RWPE1 (cell line): ENCODE measurements around the gene ARMC2.

Experiments
- CTCF ChIA-PET: fragments of 350-600 bp; sonication (Branson Sonifier 250); formaldehyde crosslinking; extraction: SDS; loops from one replicate; lab custom pipeline; 2021; lab: Yijun Ruan, JAX
- POLR2A ChIA-PET: fragments of 400-600 bp; formaldehyde crosslinking; extraction: SDS; loops from one replicate; lab custom pipeline; 2020; ENCODE audit warnings: antibody characterized with exemption; ENCODE audit not compliant: low non-redundant PET; lab: Yijun Ruan, JAX
- DNase-seq: peaks from one replicate; pipeline ENCODE4 v3.0.0; 2012; ENCODE audit warnings: low spot score
- H3K27ac ChIP-seq: fragments of 450-650 bp; 2 replicates; pipeline ENCODE4 v1.5.1; 2017
- TF ChIP-seq, protein P1 (sequence below): fragments of 450-650 bp; conservative IDR thresholded peaks from 2 replicates; pipeline ENCODE4 v1.5.1; 2017; ENCODE audit warnings: low read depth, mild to moderate bottlenecking

Gene ARMC2

GRCh38 chr6:108895571-108895970 lies 47.3 kb downstream of the ARMC2 start:
- TF ChIP-seq, protein P1, sequence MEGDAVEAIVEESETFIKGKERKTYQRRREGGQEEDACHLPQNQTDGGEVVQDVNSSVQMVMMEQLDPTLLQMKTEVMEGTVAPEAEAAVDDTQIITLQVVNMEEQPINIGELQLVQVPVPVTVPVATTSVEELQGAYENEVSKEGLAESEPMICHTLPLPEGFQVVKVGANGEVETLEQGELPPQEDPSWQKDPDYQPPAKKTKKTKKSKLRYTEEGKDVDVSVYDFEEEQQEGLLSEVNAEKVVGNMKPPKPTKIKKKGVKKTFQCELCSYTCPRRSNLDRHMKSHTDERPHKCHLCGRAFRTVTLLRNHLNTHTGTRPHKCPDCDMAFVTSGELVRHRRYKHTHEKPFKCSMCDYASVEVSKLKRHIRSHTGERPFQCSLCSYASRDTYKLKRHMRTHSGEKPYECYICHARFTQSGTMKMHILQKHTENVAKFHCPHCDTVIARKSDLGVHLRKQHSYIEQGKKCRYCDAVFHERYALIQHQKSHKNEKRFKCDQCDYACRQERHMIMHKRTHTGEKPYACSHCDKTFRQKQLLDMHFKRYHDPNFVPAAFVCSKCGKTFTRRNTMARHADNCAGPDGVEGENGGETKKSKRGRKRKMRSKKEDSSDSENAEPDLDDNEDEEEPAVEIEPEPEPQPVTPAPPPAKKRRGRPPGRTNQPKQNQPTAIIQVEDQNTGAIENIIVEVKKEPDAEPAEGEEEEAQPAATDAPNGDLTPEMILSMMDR, result no peak
- POLR2A ChIA-PET, result no interaction called here
- H3K27ac ChIP-seq, result peak overlapping the region; percentile 48
- CTCF ChIA-PET, result no interaction called here
- no peak for DNase-seq

DNA sequence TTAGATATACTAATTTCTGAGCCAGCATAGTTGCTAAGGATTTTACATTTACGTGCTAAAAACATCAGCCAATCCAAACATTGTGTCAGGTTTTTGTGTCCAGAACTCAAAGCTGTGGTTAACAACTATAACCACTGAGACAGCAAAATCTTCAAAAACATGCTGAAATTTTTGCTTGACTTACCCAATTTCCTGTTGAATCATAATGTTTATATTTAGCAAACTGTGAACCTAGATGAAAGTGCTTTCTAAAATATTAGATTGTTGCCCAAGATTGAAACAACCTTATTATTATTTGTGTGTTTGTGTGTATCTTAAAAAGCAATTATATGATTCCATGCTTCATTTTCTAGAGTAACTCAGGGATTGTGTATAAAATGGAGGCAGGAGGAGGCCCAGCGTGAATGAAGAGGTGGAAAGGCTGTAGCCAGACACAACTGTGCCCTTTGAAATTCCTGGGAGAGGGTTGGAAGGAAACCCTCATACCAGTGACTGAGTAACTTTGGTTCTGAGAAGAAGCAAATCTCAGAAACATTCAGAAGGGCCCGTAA lies 48.0 kb downstream of the ARMC2 start:
- TF ChIP-seq, protein P1, result no peak
- POLR2A ChIA-PET, result no interaction called here
- peak; percentile 20 for DNase-seq
- CTCF ChIA-PET, result no interaction called here
- H3K27ac ChIP-seq, result no peak overlapping the region

DNA sequence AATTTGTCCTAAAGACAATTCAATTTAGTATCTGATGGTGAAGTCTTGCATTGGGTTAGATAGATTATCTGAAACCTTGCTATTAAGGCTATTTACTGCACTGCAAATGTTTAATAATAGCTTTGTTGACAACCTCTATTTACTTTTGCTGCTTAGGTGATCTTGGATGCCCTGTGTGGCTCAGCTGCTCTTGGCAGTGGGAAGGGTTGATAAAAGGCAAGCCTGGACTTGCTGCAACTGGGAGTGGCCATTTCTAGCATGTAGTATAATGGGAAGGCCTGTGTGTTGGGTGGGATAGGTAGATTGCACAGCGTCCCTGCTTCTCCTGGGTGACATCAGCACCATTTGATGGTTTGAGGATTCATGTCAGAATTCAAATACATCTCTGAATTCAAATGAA lies 49.1 kb downstream of the ARMC2 start:
- ChIA-PET CTCF (no interaction called here), POLR2A (no interaction called here)
- TF ChIP-seq, protein P1, result no peak
- DNase-seq, result peak; percentile 64
- no peak overlapping the region for H3K27ac ChIP-seq

GRCh38 chr6:108902382-108902792 lies 54.2 kb downstream of the ARMC2 start:
- no peak overlapping the region for H3K27ac ChIP-seq
- CTCF ChIA-PET, result interaction anchor here (1.3 kb wide), 1 partner anchor 12 kb away, joined by 4 read pairs; no protein-coding TSS in a partner anchor
- no peak for DNase-seq
- POLR2A ChIA-PET, result no interaction called here
- TF ChIP-seq, protein P1, result no peak

DNA sequence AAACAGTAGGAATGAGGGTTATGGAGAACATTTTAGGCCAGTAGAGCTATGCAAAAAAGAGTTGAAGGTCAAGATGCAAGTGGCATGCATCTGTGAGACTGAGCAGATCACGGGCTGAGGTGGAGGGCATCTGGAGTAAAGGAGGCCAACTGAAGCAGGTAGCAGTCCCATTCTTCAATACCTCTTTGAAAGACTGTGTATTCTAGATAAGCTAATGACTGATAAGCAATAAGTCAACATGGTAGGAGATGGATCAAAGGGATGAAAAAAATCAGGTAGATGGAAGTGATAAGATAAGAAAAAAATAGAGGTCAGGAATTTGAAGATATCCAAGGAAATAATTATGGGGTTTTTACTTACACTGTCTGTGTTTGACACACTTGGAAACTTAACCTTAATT lies 55.6 kb downstream of the ARMC2 start:
- ChIA-PET POLR2A (no interaction called here), CTCF (no interaction called here)
- H3K27ac ChIP-seq, result no peak overlapping the region
- TF ChIP-seq, protein P1, result no peak
- DNase-seq, result no peak

- POLR2A ChIA-PET, result no interaction called here
- no peak overlapping the region for H3K27ac ChIP-seq
- no peak for DNase-seq
- CTCF ChIA-PET, result no interaction called here
- TF ChIP-seq, protein P1, result no peak
Measured at GRCh38 chr6:108904741-108905140, 56.5 kb downstream of the ARMC2 start.
